GM18907 (cell line): ENCODE measurements around the gene GUCY2D.
"Not testable (repeated sequence)": the region's sequence is repeated elsewhere in the genome, so short reads cannot be mapped to it uniquely, and the experiment has no call there.

Experiments
- ATAC-seq: cut with Tn5 transposase; IDR thresholded peaks from one replicate; pipeline ENCODE4 v1.9.1; 2021; ENCODE audit warnings: mild to moderate bottlenecking, moderate library complexity; ENCODE audit not compliant: unreplicated experiment

Gene GUCY2D

DNA sequence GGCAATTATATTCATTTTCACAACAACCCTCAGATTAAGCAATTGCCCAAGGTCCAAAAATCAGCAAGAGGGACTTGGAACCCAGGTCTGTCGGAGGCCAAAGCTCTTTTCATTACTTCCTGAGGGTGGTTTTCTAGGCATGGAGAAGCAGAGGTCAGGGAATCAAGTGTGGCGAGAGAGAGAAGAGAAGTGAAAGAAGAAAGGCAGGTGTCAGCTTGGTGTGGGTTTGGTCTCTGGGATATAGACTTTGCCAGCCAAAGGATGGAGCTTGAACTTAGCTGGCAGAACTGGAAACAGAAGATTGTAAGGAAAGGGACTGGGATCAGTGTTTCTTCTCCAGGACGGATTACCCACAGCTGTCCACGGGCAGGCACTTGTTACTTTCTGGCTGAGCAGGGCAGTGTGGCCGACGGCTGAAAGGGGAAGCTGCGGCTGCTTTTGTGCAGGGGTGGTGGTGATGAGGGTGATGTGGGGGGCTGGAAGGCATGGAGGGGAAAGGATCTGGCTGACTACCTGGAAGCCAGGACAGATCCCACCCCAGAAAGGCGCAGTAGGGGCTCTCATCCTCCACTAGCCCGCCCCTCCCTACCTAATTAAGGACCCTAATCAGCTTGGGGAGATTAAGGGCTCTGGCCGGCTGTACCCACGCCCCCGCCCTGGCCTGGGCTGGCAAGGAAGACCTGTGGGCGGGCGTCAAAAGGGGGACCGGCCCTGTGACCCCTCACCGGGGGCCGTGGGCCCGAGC, at the start of gene GUCY2D:
Gene GUCY2D, plus strand, starts transcription at position 640 of the 745 bp plus-strand sequence. CDS start 433 bp downstream, outside the sequence.
- no peak for ATAC-seq

DNA sequence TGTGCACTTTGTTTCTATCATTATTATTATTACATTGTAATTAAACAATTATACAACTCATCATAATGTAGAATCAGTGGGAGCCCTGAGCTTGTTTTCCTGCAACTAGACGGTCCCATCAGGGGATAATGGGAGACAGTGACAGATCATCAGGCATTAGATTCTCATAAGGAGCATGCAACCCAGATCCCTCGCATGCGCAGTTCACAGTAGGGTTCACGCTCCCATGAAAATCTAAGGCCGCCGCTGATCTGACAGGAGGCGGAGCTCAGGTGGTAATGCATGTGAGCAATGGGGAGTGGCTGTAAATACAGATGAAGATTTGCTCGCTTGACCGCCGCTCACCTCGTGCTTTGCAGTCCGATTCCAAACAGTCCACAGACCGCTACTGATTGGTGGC, 49.1 kb upstream of the GUCY2D start:
- ATAC-seq: not testable (repeated sequence)

- ATAC-seq: no peak
Observed at GRCh38 chr17:7955414-7956227, 46.8 kb upstream of the GUCY2D start.

DNA sequence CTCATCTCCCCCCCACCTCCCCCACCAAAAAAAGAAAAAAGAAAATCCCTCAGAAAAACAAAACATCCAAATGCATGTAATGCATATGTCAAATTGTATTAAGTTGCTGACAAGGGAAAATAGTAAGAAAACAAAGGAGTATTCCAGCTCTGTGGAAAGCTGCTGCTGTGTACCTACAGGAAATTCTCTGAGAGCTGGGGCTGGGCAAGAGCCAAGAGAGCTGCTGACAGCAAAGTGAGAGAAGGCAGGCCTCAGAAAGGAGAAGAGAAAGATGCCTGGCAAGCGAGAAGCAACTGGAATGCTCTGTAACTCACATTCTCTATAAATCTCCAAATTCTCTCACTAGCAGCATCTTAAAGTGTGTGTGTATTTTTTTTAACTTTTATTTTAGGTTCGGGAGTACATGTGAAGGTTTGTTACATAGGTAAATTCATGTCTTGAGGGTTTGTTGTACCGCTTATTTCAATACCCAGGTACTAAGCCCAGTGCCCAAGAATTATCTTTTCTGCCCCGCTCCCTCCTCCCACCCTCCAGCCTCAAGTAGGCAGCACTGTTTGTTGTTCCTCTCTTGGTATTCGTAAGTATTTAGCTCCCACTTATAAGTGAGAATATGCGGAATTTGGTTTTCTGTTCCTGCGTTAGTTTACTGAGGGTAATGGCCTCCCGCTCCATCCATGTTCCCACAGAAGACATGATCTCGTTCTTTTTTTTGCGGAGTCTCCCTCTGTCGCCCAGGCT, 46.0 kb upstream of the GUCY2D start:
- no peak for ATAC-seq

- ATAC-seq: no peak
Observed at GRCh38 chr17:7959503-7960253, 42.7 kb upstream of the GUCY2D start.

DNA sequence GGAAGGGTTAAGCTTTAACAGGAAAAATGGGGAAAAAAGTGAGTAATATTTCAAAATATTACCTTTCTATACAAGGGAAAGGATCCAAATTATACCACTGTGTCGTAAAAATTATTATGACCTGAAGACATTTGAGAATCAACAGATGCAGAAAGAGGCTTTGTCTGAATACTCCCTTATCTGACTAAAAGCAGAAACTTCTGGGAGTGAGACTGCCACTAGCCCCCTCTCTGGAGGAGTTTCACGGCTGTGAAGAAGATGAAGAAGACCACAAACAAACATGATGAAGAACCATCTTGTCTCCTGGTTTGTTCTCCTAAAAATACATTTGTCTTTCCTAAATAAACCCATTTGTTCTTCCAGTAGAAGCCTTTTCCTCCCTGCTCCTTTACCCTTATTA, 41.0 kb upstream of the GUCY2D start:
- no peak for ATAC-seq

- no peak for ATAC-seq
Observed at GRCh38 chr17:7967751-7968150, 34.7 kb upstream of the GUCY2D start.

- ATAC-seq: no peak
Observed at GRCh38 chr17:7969433-7969832, 33.0 kb upstream of the GUCY2D start.

GRCh38 chr17:7971651-7972050, 30.8 kb upstream of the GUCY2D start:
- no peak for ATAC-seq

GRCh38 chr17:7972131-7972785, 30.2 kb upstream of the GUCY2D start:
- ATAC-seq: no peak

DNA sequence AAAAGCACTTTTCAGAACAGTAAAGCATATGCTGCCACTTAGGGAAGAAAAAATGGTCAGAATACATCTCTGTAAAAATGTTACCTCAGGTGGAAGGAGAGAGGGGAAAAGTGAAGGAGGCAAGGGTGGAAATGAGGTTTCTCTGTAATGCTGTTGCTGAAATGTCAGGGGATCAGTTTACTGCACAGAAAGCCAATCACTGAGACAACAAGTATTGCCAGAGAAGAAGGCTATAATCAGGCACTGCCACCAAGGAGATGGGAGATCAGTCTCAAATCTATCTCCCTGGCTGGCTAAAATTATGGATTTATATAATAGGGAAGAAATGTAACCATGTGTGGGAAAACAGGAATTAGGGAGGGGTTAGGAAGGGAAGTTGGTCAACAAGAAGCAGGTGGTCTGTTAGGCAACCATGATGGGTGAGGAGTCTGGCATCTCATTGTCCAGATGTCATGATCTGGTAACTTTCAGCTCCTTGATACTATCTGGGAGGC, 27.7 kb upstream of the GUCY2D start:
- no peak for ATAC-seq

GRCh38 chr17:7977039-7977438, 25.4 kb upstream of the GUCY2D start:
- no peak for ATAC-seq

DNA sequence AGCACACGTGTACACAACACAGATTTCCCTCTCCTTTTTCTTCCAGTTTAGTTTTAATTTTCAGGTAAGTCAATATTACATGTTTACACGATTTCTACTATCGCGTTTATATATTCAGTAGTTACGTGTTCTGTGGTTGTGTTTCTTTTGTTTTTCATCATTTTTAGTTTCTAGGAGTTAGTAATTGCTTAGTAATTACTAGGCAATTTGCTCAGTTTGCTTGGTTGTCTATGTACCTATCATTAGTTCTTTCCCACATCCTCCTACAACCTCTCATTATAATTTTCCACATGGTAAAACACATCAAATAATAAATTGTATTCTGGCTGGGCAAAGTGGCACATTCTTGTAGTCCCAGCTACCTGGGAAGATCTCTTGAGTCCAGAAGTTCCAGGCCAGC, 24.6 kb upstream of the GUCY2D start:
- no peak for ATAC-seq

DNA sequence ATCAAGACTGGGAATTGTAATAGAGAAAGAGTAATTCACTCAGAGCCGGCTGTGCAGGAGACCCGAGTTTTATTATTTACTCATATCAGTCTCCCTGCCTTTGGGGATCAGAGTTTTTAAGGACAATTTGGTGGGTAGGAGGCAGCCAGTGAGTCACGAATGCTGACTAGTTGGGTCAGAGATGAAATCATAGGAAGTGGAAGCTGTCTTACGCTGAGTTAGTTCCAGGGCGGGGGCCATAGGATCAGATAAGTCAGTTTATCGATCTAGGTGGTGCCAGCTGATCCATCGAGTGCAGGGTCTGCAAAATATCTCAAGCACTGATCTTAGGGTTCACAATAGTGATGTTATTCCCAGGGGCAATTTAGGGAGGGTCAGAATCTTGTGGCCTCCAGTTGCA, 20.2 kb upstream of the GUCY2D start:
- ATAC-seq: no peak

DNA sequence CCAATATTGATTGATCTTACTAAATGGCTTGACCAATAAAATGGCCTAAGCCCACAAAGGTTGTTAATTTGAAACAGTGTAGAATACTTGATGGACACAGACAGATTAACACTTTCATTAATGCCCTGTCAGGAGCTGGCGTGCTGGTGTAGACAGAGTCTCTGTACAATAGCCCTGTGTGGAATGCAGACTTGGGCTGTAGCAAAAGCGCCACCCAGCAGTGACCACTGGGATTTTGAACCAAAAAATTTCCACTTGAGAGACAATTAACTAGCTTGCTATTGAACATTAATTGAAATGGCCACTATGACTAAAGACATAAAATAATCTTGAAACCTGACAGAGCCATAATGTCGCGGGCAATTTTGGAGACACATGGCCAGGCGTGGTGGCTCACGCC, 19.7 kb upstream of the GUCY2D start:
- no peak for ATAC-seq

- ATAC-seq: no peak
Observed at GRCh38 chr17:7984904-7985303, 17.5 kb upstream of the GUCY2D start.

DNA sequence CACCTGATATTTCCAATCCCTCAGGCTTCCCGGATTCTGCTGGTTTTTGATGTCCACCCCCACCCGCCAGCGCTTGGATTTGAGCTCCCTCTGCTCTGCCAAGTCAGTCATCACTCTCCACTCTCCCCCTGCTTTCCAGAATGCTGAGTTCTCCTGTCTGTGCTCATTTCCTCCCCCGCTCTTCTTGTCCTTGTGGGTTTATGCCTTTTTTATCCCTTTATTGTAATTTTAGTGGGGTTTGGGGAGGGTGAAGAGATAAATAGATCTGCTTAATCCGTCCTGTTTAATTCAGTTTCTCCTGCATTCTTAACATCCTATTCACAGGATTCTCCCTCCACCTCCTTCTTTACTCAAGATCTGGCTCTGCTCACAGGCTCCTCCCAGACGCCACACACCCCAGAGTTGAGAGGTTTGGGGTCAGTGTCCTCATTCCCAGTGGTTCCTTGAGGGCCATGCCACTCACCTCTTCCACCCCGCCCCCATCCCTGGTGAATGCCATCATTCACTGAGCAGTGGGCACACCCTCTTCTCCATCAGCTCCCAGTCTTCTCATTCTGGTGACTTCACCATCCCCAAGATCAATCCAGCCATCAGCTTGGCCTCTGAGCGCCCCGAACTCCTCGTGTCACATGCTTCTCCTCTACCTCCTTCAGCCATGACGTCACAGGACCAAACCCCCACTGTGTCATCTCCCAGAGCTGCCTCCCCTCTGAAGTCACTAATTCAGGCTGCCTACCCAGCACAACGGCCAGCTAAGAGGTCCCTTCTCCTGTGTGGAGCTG, 15.1 kb upstream of the GUCY2D start:
- ATAC-seq: no peak

DNA sequence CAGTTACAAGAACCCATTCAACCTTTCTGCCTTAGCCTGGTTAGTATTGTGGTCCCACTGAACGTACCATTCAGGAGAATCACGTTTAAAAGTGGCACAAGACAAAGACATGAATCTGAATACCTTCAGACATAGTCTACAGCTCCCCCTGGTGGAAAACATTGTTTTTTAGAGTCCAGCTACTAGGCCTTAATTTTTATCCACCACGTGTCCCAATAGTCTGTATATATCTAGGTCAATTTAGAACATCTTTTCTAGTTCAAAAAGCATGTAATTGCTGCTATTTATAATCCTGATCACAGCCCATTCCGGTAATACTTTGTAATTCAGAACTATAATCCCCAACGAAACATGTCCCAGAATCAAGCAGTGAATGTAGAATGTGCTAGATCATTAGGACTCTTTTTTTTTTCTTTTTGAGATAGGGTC, 13.7 kb upstream of the GUCY2D start:
- ATAC-seq: no peak
